Measurements from ENCODE around the gene CILP.

DNA sequence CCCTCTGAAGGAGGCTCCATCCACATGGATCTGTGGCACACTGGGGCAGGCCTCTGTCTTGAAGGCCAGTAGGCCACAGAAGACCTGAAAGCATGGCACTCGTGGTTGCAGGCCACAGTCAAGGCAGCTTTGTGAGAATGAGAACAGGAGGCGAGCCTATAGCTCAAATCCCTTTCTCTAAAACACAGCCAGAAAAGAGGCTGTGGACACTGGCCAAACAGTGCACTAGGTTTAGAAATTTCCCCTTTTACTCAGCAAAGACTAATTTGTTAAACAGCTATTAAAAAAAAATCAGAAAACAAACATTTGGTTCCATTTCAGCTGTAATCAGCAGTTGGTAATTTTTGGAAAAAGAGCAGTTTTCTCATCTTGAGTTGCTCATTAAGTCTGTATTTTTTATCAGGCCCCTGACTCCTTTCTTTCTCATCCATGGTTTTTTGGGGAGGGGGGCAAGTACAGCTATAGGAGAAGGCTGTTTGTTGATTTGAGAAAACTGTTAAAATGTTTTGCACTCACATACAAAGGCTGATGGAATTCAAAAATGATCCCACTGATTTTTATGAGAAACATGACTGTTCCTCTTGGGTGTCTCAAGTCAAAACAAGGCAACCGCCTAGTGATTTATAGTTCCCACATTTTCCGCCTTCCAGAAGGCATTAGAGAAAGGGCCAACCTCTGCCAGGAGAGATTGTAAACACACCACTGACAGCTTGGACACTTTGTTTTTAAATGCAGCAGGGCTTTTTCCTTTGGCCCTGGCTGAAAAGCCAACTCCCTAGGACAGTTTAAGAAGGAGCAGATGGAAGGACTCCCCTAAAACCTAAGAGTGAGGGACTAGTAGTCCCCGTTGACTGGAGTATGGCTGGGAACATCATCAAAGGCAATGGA lies 47.3 kb upstream of the CILP start:
- TF ChIP-seq CTCF (IDR thresholded peaks at IDR 0.05) (no peak), POLR2A (IDR thresholded peaks at IDR 0.05) (no peak)

All from esophagus squamous epithelium (tissue), 4 donors.